GF-D8 (cell line): ENCODE measurements around the gene RBM4.
A peak's percentile ranks its signal among the peaks of the same experiment; 100 is the strongest.
"Not testable (repeated sequence)": the region's sequence is repeated elsewhere in the genome, so short reads cannot be mapped to it uniquely, and the experiment has no call there.

ENCODE experiments used
- DNase-seq: peaks from one replicate; lab custom pipeline; 2025; lab: John Stamatoyannopoulos, UW

Gene RBM4

DNA sequence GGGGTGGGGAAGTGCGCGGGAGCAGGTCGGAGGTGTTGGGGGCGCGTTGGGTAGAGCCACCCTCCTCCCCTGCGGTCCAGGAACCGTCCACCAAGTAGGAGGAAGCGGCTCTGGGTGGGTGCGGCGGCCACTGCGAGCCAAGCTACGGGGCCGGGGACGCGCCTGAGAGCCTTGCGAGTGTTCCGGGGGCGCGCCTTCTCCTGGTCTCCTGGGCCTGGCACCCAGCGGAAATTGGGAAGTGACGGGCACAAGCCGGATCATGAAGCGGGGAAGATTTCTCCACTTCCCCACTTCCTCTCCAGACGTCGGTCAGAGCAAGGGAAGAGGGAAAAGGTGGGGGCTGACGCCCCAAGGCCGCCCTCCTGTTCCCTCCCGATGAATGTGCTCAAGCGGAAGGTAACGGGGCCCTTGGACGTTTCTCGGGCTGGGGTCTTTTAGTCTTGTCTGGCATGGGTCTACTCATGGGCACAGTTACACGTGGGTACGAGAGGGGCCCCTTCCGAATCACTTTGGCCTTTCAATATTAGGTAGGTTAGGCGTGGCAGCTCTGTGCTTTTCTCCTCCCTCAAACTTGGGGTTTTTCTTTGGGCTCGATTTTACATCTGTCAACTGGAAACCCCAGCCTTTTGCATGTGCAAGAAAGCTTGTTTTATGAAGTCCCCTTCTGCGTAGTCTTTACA, 21.2 kb upstream of the RBM4 start:
- DNase-seq: peak; percentile 45

GRCh38 chr11:66619080-66619554, 19.4 kb upstream of the RBM4 start:
- peak; percentile 24 for DNase-seq

GRCh38 chr11:66624450-66624849, 14.1 kb upstream of the RBM4 start:
- no peak for DNase-seq

DNA sequence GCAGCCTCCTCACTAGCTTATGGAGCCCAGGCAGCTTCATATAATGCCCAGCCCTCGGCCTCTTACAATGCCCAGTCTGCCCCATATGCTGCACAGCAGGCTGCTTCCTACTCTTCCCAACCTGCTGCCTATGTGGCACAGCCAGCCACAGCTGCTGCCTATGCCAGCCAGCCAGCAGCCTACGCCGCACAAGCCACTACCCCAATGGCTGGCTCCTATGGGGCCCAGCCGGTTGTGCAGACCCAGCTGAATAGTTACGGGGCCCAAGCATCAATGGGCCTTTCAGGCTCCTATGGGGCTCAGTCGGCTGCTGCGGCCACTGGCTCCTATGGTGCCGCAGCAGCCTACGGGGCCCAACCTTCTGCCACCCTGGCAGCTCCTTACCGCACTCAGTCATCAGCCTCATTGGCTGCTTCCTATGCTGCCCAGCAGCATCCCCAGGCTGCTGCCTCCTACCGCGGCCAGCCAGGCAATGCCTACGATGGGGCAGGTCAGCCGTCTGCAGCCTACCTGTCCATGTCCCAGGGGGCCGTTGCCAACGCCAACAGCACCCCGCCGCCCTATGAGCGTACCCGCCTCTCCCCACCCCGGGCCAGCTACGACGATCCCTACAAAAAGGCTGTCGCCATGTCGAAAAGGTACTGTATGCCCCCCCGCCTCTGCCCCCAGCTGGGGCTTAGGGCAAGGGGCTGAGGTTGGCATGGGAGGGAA, 13.3 kb upstream of the RBM4 start:
- no peak for DNase-seq

GRCh38 chr11:66625752-66626149, 12.8 kb upstream of the RBM4 start:
- DNase-seq: no peak

GRCh38 chr11:66626382-66626781, 12.1 kb upstream of the RBM4 start:
- no peak for DNase-seq

- no peak for DNase-seq
These were observed 11.6 kb upstream of the RBM4 start for GRCh38 chr11:66626926-66627325.

- no peak for DNase-seq
These were observed 10.4 kb upstream of the RBM4 start for GRCh38 chr11:66628061-66628603.

GRCh38 chr11:66629356-66629755, 9.1 kb upstream of the RBM4 start:
- DNase-seq: no peak

GRCh38 chr11:66631883-66632282, 6.6 kb upstream of the RBM4 start:
- no peak for DNase-seq

DNA sequence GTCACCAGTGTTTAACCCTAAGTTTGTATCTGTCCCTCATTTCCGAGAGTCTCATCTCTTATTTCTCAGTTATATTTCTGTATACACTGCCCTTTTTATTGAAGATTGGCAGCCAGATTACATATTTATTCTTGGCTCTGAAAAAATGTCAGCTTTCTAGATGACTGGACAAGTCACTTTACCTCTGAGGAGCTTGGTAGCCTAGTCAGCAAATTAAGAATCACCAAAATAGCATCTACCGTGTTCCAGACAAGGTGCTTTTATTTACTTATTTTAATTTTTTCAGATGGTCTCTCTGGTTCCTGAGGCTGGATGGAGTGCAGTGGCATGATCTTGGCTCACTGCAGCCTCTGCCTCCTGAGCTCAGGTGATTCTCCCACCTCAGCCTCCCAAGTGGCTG, 5.6 kb upstream of the RBM4 start:
- DNase-seq: no peak

- DNase-seq: no peak
These were observed 2.1 kb upstream of the RBM4 start for GRCh38 chr11:66636411-66636810.

- DNase-seq: no peak
These were observed 836 bp upstream of the RBM4 start for GRCh38 chr11:66637557-66638176.

DNA sequence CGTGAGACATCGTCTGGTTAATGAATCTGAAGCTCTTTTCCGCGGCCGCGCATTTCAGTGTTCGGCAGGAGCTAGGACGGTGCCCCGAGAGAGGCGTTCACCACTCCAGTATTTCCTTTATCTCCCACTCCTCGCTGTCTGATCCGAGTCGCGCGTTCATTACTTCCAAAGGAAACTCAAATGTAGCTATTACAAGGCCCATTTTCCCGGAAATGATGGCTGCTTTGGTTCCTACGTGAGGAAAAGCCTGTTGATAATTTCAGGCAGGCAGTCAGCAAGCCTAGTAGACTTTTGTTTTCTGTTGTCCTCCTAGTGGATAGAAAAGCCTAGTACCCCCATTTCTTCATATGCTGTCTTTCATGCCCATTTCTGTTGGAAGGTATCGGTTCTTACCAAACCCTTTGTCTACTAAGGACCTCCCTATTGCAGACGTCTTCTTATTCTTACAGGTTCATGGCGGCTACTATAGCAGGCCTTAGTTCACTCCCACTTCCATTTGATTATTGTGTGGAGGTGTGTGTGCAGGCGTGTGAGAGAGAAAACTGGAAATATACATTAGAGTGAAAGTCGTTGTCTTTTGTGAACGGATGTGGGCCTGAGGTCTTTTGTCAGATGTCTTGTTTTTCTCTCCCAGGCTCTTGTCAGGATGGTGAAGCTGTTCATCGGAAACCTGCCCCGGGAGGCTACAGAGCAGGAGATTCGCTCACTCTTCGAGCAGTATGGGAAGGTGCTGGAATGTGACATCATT, 737 bp downstream of the RBM4 start:
- DNase-seq: no peak

DNA sequence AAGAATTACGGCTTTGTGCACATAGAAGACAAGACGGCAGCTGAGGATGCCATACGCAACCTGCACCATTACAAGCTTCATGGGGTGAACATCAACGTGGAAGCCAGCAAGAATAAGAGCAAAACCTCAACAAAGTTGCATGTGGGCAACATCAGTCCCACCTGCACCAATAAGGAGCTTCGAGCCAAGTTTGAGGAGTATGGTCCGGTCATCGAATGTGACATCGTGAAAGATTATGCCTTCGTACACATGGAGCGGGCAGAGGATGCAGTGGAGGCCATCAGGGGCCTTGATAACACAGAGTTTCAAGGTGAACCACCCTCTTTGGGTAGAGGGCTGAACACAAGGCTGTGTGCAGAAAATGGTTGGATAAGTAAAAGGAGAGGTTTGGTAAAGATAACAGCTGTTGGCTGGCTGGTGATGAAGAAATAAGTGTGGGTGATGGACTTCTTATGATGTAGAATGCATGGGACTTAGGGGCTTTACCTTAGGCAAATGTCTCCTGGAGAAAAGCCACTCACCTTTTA, 1.4 kb downstream of the RBM4 start:
- DNase-seq: not testable (repeated sequence)

- no peak for DNase-seq
These were observed 3.3 kb downstream of the RBM4 start for GRCh38 chr11:66641834-66642233.

DNA sequence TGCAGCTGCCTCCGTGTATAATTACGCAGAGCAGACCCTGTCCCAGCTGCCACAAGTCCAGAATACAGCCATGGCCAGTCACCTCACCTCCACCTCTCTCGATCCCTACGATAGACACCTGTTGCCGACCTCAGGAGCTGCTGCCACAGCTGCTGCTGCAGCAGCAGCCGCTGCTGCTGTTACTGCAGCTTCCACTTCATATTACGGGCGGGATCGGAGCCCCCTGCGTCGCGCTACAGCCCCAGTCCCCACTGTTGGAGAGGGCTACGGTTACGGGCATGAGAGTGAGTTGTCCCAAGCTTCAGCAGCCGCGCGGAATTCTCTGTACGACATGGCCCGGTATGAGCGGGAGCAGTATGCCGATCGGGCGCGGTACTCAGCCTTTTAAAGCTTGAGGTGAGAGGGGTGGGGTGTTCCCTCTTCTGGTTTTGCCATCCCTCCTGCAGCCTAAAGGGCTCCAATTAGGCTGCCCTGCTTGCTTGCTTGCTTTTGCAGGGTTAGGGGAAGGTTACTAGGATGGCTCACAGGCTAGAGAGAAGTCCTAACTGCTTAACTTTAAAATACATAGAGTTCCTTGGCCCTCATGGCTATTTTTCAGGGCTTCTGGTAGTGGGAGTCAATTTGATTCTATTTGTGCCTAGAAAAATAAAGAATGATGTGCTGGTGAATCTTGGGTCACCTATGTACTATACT, 5.4 kb downstream of the RBM4 start:
- DNase-seq: no peak

DNA sequence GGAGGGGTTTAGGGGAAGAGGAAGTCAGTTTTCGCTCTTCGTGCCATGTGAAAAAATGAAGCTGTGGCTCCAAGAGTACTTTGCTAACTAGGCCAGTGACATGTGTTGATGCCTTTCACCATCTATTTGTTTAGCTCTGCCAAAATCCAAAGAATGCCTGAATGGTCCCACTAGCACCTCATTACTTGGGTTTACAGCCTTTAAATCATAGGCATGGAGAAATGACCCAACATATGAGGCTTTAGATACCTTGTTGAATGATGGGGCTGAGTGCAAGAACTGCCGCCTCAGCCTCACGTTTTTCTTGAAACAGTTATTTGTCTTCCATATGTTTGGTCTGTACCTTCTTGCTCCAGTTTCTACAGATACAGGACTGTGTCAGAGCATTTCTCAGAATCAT, 8.3 kb downstream of the RBM4 start:
- no peak for DNase-seq

DNA sequence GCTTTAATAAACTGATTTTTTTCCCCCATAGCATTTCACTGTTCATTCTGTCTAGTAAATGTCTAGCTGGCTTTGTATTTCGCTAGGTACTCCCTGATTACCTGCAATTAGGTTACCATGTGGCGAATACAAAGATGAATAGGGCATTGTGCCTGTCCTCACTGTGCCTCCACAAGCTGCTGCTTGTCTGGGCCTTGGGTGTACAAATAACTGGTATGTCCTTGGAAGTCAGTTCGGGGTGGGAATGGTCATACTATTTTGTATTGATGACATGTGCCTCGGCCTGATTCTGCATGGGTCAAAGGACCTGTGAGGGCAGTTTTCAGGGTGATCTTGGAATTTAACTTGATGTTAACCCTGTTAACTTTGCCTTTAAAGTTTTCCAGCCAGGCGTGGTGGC, 11.4 kb downstream of the RBM4 start:
- no peak for DNase-seq

- DNase-seq: no peak
These were observed 12.5 kb downstream of the RBM4 start for GRCh38 chr11:66651016-66651415.

- DNase-seq: no peak
These were observed 14.1 kb downstream of the RBM4 start for GRCh38 chr11:66652651-66653050.
